GM12874 (cell line): Measurements from ENCODE around the gene STK11IP.

ENCODE experiments used
- TF ChIP-seq, protein P1 (sequence below): IDR thresholded peaks from 2 replicates; pipeline ENCODE4 v1.5.1; 2011; ENCODE audit warnings: low read depth, mild to moderate bottlenecking, control low read depth, low read length, moderate library complexity; ENCODE audit not compliant: insufficient read depth

The STK11IP gene

DNA sequence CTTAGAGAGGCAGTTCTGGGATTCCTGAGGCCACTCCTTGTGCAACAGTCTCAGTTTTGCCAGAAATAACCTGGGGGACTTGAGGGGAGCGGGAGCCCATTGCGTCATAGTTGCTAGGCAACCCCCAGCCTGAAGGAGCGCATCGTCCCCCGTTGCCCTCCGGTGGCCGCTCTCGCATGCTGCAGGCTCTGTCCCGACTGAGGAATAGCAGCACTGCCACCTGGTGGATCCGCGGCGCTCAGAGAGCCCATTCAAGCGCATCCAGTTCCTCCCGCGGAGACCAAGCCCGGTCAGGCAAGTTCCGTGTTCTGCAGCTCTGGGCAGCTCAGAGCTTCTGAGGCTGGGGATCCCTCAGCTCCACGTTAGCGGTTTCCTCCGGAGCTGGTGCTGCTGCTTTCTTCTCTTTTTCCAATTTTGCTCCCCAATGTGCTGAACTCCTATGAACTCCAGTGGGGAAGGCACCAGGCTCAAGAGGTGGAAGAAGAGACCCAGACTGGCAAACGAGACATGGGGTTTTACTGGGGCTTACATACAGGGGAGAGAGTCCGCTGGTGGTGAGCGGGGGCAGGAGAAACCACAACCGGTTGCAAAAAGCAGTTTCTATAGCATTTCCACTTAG lies 44.9 kb downstream of the STK11IP start:
- TF ChIP-seq, protein P1, sequence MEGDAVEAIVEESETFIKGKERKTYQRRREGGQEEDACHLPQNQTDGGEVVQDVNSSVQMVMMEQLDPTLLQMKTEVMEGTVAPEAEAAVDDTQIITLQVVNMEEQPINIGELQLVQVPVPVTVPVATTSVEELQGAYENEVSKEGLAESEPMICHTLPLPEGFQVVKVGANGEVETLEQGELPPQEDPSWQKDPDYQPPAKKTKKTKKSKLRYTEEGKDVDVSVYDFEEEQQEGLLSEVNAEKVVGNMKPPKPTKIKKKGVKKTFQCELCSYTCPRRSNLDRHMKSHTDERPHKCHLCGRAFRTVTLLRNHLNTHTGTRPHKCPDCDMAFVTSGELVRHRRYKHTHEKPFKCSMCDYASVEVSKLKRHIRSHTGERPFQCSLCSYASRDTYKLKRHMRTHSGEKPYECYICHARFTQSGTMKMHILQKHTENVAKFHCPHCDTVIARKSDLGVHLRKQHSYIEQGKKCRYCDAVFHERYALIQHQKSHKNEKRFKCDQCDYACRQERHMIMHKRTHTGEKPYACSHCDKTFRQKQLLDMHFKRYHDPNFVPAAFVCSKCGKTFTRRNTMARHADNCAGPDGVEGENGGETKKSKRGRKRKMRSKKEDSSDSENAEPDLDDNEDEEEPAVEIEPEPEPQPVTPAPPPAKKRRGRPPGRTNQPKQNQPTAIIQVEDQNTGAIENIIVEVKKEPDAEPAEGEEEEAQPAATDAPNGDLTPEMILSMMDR: peak; percentile 99

DNA sequence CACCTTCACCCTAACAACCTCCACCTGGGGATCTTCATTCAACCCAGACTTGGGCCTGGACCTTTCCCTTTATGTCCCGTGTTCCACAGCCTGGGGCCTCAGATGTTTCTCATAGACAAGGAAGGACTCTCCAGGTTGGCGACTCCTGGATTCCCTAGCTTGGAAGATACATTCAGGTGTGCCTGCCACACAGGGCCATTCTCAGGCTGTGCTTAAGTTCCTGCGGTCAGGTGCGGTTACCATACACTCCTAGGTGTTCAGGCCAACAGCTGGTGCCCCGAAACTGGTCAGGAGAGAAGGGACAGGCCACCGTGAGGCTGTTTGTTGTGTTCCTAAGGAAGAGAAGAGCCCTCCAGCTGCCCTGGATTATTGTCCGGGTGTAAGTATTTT lies 45.4 kb downstream of the STK11IP start:
- TF ChIP-seq, protein P1: no peak

DNA sequence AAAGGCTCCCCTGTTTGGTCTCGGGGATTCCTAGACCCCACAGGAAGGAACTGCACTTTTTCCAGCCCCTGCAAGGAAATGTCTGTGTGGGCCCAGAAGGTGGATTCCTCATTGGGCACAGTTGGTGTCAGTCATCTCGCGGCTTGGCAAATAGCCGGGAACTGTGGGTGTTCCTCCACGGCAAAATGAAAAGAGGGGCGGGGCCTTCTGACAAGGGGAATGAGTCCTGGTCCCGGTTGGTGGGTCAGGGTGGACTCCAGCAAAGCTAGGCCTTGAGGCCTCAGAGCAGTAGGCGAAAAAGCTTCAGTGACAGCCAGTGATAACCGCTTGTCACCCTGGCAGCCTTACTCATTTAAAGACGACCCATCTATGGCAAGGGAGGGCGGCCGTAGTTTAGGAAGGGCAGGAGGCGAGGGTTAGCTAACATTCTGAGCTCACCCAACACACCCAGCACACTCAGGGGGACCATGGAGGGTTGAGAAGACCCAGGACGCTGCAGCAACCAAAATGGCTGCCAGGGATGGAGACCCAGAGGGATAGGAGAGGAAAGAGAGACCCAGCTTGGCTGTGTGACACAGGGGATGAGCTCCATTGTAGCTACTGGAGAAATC lies 46.2 kb downstream of the STK11IP start:
- TF ChIP-seq, protein P1: no peak

DNA sequence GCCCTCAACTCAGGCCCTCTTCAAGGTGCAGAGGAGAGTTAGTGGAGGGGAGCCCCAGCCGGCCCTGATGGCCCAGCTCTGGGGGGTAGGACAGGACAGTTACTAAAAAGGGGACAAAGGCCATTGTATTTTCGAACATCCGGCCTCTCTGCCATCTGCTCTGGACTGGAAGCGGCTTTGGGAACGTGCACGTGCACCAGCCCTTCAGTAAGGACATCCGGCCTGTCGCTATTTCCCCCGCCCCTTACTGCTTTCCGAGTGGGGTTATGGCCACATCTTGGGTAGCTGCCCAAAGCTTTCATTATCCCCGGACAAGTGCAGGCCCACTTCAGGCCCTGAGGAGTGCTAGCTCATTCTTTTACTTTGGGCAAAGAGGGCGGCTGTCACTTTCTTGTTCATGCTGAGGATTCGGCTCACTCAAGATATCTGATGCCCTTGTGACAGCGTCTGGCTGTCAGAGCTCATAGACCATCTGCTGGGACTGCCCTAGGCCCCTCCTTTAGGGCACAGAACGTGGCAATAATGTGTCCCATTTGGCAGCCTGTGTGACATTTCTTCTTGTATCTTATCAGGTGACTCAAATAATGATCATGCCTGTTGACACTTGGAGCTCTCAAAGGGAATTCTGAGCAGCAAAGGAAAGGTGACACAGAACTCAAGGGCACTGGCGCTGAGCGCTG lies 47.3 kb downstream of the STK11IP start:
- TF ChIP-seq, protein P1: no peak

DNA sequence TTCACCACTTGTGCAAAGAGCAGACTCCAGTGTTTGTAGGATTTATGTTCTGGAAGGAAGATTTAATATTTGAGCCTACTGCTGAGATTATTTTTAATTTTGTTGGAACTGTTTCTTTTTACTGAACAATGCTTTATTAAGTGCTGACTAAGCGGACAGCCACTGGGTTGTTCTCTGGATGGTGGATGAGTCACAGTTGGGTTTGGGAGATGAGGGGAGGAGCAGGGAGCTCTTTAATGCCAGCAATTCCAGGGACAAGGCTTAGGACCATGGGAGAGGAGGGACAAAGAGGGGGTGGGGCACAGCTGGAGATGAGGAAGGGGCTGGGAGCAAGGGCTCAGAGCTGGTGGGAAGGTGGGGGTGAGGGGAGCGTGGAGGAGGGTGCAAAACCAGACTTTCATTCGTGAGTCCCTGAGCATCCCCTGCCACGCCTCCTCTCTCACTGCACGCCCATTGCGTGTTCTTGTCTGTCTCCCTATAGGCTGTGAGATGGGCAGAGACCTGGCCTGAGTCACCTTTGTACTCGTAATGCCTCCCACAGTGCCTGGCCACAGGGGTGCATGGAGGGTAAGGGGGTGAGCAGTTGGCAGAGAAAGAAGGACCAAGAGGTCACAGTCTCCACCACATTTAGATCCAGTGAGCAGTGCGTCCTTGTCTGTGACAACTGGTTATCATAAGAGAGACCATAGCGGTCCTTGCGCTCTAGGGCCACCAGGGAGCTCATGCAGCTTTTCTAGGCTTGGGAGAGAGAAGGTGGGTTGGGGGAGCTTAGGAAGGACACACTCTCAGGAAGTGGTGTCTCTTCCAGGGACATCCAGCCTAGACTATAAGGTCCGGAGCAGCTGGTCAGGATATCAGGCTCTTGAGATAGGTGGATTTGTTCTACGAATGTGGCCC lies 48.2 kb downstream of the STK11IP start:
- TF ChIP-seq, protein P1: no peak

DNA sequence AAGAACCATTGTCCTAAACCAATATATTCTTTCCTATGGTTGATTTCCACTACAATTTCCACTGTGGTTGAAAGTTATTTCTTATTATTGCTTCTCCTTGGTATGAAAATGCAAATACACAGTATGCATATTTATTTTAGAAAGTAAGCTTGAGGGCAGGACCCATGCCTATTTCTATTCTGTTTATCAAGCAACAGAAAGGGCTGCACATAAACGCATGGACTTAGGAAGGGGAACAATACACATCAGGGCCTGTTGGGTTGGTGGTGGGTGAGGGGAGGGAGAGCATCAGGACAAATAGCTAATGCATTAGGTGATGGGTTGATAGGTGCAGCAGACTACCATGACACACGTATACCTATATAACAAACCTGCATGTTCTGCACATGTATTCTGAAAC lies 50.5 kb downstream of the STK11IP start:
- TF ChIP-seq, protein P1: no peak

DNA sequence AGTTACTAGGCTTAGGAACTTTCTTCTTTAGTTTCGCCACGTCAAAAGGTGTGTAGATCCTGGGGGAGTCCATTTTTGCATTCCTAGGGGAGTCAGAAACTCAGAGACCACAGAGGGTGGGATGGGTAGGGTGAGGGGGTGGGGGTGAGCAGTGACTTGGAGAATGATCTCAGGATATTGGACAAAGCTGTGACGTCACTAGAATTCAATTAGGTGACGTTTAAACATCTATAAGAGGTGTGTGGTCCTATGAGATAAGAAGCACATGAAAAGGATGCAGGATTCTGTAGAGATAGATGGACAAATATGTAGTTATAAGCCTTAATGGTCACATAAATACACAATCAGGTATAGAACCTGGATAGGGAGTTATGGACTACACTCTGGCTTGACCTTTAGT lies 51.3 kb downstream of the STK11IP start:
- TF ChIP-seq, protein P1: no peak
